ENCODE results near the gene MAN2A2. TPM values are rescaled to one million over a fixed set of nuclear protein-coding genes. Genes with fewer than 3 reads are reported as not detected.
"Not testable (repeated sequence)": the region's sequence is repeated elsewhere in the genome, so short reads cannot be mapped to it uniquely, and the experiment has no call there.

MAN2A2 gene
- total RNA-seq, 1 donor from 2014 or later = 8.4 TPM

DNA sequence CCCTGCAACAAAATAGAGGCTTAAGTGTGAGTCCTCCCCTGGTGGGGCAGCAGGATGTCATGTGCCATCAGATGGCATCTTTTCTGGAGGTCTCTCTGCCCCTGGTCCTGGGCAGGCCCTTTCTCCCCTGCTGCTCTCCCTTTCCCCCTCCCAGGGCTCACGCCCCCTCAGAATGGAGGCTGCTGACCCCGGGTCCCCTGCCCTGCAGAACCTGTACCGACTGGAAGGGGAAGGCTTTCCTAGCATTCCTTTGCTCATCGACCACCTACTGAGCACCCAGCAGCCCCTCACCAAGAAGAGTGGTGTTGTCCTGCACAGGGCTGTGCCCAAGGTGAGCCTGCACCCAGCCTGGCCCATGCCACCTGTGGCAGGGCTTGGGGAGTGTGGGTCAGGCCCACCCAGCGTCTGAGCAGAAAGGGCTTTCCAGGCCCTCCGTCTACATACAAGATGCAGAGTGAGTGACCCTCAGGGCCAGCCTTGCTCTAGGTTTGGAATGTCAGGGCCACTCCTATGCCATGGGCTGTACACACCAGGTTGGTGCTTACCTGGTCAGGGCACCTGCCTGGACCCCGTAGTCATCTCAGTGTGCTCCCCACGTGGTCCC lies 11.7 kb upstream of the MAN2A2 start:
- Histone ChIP-seq H3K4me3 (ENCODE audit: low read depth, low read length) (no peak overlapping the region), H3K27me3 (ENCODE audit: control insufficient read depth, insufficient read depth, low read length) (no peaks in the 10 kb centered on the region), H3K36me3 (ENCODE audit: control insufficient read depth, insufficient read depth, low read length) (peaks cover 11% of the 10 kb centered on the region)
- DNase-seq (ENCODE audit: low read depth) (no peak), FAIRE-seq (no peak)
- TF ChIP-seq, protein P1, sequence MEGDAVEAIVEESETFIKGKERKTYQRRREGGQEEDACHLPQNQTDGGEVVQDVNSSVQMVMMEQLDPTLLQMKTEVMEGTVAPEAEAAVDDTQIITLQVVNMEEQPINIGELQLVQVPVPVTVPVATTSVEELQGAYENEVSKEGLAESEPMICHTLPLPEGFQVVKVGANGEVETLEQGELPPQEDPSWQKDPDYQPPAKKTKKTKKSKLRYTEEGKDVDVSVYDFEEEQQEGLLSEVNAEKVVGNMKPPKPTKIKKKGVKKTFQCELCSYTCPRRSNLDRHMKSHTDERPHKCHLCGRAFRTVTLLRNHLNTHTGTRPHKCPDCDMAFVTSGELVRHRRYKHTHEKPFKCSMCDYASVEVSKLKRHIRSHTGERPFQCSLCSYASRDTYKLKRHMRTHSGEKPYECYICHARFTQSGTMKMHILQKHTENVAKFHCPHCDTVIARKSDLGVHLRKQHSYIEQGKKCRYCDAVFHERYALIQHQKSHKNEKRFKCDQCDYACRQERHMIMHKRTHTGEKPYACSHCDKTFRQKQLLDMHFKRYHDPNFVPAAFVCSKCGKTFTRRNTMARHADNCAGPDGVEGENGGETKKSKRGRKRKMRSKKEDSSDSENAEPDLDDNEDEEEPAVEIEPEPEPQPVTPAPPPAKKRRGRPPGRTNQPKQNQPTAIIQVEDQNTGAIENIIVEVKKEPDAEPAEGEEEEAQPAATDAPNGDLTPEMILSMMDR (IDR thresholded peaks at IDR 0.05; ENCODE audit: insufficient read depth, low read length, severe bottlenecking) = no peak

DNA sequence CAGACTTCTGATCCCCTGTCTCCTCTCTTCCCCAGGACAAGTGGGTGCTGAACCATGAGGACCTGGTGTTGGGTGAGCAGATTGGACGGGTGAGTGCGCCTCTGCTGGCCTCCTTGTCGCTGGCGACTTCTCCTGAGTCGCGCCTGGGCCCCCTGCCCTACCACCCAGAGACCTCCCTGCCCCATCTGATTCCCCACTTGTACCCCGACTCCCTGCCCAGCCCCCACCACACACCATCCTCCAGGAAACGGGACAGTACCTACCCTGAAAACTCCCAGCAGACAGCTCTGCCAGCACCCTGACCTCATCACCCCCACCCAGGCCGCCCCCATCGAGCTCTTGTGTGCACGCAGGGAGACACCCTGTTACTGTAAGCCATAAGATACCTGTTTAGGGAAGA lies 11.1 kb upstream of the MAN2A2 start:
- TF ChIP-seq, protein P1 (IDR thresholded peaks at IDR 0.05; ENCODE audit: insufficient read depth, low read length, severe bottlenecking) = no peak
- DNase-seq (ENCODE audit: low read depth) (no peak), FAIRE-seq (no peak)
- Histone ChIP-seq H3K36me3 (ENCODE audit: control insufficient read depth, insufficient read depth, low read length) (peaks cover 11% of the 10 kb centered on the region), H3K27me3 (ENCODE audit: control insufficient read depth, insufficient read depth, low read length) (no peaks in the 10 kb centered on the region), H3K4me3 (ENCODE audit: low read depth, low read length) (no peak overlapping the region)

DNA sequence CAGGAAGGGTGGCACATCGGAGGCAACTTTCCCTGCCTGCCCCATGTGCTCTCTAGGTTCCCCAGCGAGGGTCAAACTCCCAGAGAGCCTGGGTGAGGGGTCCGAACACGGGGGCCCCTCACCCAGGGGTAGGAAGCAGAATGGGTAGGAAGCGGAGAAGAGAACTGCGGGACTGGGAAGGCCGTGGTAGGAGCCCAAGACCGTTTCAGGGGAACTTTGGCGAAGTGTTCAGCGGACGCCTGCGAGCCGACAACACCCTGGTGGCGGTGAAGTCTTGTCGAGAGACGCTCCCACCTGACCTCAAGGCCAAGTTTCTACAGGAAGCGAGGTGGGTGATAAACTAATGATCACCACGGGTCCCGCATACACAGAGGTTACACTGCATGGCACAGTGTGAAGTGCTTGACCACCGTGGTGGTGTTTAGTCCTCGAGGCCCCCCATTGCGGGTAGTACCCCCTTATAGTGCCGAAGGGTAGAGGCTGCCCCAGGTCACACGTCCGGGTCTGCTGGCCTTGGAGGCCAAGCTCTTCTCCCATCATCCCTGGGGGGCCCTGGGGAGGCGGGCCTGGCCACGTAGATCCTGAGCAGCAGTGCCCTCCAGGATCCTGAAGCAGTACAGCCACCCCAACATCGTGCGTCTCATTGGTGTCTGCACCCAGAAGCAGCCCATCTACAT lies 10.5 kb upstream of the MAN2A2 start:
- H3K4me3 ChIP-seq (ENCODE audit: low read depth, low read length) = no peak overlapping the region
- FAIRE-seq = no peak
- H3K36me3 ChIP-seq (ENCODE audit: control insufficient read depth, insufficient read depth, low read length) = peaks cover 11% of the 10 kb centered on the region
- TF ChIP-seq, protein P1 (IDR thresholded peaks at IDR 0.05; ENCODE audit: insufficient read depth, low read length, severe bottlenecking) = no peak
- H3K27me3 ChIP-seq (ENCODE audit: control insufficient read depth, insufficient read depth, low read length) = no peaks in the 10 kb centered on the region
- no peak for DNase-seq (ENCODE audit: low read depth)

DNA sequence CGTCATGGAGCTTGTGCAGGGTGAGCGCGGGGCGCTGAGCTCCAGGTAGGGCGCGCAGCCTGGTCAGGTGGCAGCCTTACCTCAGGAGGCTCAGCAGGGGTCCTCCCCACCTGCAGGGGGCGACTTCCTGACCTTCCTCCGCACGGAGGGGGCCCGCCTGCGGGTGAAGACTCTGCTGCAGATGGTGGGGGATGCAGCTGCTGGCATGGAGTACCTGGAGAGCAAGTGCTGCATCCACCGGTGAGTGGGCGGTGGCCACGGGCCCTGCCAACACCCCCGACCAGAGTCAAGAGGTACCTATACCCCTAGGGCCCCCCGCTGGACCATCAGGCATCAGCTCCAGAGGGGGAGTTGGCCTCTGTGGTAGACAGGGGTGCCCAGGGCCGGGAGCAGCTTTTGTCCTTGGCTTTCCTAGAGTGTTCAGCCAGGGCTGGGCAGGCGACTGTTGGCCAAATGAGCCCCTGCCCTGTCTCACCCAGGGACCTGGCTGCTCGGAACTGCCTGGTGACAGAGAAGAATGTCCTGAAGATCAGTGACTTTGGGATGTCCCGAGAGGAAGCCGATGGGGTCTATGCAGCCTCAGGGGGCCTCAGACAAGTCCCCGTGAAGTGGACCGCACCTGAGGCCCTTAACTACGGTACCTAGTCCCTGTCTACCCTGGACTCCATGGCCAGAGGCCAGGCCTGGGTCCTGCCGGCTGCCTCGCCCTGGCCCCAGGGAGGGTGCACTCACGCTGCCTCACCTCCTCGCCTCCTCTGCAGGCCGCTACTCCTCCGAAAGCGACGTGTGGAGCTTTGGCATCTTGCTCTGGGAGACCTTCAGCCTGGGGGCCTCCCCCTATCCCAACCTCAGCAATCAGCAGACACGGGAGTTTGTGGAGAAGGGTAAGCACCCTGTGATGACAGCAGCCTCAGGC lies 9.7 kb upstream of the MAN2A2 start:
- H3K27me3 ChIP-seq (ENCODE audit: control insufficient read depth, insufficient read depth, low read length) = no peaks in the 10 kb centered on the region
- TF ChIP-seq, protein P1 (IDR thresholded peaks at IDR 0.05; ENCODE audit: insufficient read depth, low read length, severe bottlenecking) = no peak
- FAIRE-seq (no peak), DNase-seq (ENCODE audit: low read depth) (no peak)
- peaks cover 11% of the 10 kb centered on the region for H3K36me3 ChIP-seq (ENCODE audit: control insufficient read depth, insufficient read depth, low read length)
- H3K4me3 ChIP-seq (ENCODE audit: low read depth, low read length) = no peak overlapping the region

DNA sequence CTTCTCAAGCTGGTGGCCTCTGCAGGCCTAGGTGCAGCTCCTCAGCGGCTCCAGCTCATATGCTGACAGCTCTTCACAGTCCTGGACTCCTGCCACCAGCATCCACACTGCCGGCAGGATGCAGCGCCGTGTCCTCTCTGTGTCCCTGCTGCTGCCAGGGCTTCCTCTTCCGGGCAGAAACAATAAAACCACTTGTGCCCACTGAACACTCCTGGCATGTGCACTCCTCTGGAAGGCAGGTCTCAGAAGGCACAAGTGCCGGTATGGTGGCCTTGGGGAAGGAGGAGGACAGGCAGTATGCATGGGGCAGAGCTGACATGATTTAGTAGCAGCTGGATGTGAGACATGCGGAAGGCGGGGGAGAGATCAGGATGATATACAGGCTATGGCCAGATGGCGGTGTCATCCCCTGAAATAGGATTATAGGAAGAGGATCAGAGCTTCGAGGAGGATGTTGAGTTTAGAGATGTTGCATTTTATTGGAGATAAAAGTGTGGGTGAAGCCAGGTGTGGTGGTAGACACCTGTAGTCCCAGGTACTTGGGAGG lies 7.5 kb upstream of the MAN2A2 start:
- no peak overlapping the region for H3K4me3 ChIP-seq (ENCODE audit: low read depth, low read length)
- DNase-seq (ENCODE audit: low read depth) = no peak
- TF ChIP-seq, protein P1 (IDR thresholded peaks at IDR 0.05; ENCODE audit: insufficient read depth, low read length, severe bottlenecking) = no peak
- FAIRE-seq = no peak
- H3K27me3 ChIP-seq (ENCODE audit: control insufficient read depth, insufficient read depth, low read length) = no peaks in the 10 kb centered on the region
- peaks cover 11% of the 10 kb centered on the region for H3K36me3 ChIP-seq (ENCODE audit: control insufficient read depth, insufficient read depth, low read length)

DNA sequence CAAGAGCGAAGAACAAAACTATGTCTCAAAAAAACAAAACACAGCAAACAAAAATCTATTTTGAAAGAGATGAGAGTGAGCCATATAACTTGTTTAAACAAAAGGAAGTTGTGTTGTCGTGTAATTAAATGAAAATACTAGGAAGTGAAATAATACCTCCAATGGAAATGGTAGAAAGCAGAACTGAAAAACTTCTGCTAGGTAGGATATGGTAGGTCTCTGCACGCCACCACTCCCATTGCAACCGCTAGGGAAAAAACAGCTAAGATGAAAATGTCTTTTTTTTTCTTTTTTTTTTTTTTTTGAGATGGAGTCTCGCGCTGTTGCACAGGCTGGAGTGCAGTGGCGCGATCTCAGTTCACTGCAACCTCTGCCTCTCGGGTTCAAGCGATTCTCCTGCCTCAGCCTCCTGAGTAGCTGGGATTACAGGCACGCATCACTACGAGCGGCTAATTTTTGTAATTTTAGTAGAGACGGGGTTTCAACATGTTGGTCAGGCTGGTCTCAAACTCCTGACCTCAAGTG lies 5.9 kb upstream of the MAN2A2 start:
- FAIRE-seq = not testable (repeated sequence)

More for the DNA sequence above, 5.9 kb upstream of the MAN2A2 start:
- not testable (repeated sequence) for H3K4me3 ChIP-seq (ENCODE audit: low read depth, low read length); DNase-seq (ENCODE audit: low read depth); H3K27me3 ChIP-seq (ENCODE audit: control insufficient read depth, insufficient read depth, low read length)
- H3K36me3 ChIP-seq (ENCODE audit: control insufficient read depth, insufficient read depth, low read length) = peaks cover 11% of the 10 kb centered on the region
